C4-2B (cell line): ENCODE measurements around the gene TTLL8.

Source experiments
- ZFX ChIP-seq: fragments of 450-650 bp; IDR thresholded peaks from 2 replicates; pipeline ENCODE4 v1.6.1; 2017
- TF ChIP-seq, protein P1 (sequence below): fragments of 450-650 bp; conservative IDR thresholded peaks from 2 replicates; pipeline ENCODE4 v1.5.1; 2017; ENCODE audit warnings: mild to moderate bottlenecking

DNA sequence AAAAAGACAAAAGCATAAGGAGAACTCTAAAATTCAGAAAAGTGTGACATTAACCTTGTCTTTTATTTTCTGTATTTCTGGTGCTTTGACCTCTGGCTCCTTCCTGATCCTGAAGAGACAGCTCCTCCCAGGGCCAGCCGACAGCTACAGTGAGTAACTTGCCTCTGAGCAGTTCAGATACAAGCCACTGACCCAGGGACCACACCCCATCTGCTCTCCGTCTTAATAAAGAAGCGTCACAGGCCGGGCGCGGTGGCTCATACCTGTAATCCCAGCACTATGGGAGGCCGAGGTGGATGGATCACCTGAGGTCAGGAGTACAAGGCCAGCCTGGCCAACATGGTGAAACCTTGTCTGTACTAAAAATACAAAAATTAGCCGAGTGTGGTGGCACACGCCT is 20.7 kb upstream of the TTLL8 start:
- TF ChIP-seq, protein P1, sequence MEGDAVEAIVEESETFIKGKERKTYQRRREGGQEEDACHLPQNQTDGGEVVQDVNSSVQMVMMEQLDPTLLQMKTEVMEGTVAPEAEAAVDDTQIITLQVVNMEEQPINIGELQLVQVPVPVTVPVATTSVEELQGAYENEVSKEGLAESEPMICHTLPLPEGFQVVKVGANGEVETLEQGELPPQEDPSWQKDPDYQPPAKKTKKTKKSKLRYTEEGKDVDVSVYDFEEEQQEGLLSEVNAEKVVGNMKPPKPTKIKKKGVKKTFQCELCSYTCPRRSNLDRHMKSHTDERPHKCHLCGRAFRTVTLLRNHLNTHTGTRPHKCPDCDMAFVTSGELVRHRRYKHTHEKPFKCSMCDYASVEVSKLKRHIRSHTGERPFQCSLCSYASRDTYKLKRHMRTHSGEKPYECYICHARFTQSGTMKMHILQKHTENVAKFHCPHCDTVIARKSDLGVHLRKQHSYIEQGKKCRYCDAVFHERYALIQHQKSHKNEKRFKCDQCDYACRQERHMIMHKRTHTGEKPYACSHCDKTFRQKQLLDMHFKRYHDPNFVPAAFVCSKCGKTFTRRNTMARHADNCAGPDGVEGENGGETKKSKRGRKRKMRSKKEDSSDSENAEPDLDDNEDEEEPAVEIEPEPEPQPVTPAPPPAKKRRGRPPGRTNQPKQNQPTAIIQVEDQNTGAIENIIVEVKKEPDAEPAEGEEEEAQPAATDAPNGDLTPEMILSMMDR, result no peak
- no peak for TF ChIP-seq ZFX
